NK-92 (cell line): ENCODE results near the gene ZNF577.

ENCODE experiments used
- DNase-seq: peaks from one replicate; lab custom pipeline; 2025; ENCODE audit not compliant: unreplicated experiment; lab: John Stamatoyannopoulos, UW

The ZNF577 gene

DNA sequence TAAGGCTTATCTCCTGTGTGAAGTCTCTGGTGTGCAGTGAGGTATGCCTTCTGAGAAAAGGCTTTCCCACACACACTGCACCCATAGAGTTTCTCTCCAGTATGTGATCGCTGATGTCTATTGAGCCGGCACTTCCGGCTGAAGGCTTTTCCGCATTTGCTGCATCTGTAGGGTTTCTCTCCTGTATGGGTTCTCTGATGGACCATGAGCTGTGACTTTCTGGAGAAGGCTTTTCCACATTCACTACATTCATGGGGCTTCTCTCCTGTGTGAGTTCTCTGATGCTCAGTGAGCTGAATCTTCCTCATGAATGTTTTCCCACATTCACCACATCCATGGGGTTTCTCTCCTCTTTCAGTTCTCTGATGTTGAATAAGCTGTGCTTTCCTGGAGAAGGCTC lies 14.7 kb downstream of the ZNF577 start:
- no peak for DNase-seq

DNA sequence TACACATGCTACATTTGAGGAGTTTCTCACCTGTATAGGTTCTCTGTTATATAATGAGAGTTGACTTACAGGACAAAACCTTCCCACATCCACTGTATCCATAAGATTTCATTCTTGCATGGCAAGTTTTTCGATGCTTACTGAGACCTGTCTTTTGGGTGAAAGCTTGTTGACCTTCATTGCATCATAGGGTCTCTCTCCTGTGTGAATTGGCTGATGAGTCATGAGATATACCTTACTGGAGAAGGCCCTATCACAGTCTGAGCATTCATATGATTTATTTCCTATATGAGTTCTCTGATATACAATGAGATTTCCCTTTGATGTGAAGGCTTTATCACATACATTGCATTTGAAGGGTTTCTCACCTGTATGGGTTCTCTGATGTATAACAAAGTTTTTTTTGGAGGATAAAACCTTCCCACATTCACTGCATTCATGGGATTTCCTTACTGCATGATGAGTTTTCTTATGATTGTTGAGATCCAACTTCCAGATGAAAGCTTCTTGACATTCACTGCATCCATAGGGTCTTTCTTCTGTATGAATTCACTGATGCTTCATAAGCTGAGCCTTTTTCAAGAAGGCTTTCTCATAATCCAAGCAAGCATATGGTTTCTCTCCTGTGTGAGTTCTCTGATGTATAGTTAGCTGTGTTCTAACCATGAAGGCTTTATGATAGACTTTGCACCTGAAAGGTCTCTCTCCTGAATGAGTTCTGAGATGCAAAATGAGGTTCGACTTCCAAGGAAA lies 25.7 kb downstream of the ZNF577 start:
- DNase-seq = no peak

DNA sequence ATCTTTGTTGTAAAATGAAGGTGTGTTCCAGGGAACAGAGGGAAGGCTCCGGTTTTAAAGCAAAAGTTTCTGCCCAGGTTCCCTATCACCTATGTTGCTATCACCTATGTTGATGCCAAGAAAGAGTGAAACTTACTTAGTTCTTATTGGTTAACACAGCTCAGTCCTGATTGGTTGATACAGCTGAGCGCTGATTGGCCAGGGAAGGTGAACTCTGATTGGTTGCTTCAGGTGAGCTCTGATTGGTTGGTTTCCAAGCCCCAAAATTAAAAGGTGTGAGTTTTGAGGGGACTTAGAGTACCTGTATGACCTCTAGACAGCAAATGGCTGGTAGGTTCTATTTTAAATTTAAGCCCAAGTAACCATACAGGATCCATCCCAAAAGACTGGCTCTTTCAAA lies 50.6 kb downstream of the ZNF577 start:
- no peak for DNase-seq

DNA sequence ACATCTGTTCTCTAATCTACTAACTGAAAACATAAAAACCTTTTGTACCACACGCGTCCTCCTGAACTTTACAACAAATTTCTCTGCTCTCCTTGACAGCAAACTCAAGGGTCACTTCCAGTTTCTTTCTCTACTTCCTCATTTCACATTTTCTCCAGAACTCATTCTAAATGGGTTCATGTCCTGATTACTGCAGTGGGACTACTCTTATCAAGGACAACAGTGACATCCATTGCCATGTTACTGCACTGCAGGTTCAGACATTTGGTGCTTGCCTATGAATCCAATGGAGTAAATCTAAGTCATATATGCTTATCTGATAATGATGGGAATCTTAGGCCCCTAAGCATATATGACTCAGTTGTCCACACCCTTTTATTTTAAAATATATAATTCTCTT lies 57.5 kb downstream of the ZNF577 start:
- no peak for DNase-seq

DNA sequence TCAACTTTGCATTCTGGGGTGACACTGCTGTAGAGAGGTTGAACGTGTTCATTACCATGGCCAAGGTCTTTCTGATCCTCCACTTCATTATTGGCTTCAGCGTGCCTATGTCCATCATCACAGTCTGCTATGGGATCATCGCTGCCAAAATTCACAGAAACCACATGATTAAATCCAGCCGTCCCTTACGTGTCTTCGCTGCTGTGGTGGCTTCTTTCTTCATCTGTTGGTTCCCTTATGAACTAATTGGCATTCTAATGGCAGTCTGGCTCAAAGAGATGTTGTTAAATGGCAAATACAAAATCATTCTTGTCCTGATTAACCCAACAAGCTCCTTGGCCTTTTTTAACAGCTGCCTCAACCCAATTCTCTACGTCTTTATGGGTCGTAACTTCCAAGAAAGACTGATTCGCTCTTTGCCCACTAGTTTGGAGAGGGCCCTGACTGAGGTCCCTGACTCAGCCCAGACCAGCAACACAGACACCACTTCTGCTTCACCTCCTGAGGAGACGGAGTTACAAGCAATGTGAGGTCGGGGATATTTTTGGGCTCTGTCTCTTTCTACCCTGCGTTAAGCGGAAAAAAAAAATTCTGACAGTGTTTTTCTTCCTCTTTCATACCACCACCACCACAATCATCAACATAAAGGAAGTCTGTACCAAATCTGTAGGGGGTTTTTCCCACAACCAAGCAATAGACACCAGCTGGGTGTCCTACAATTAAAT lies 63.3 kb downstream of the ZNF577 start:
- no peak for DNase-seq

DNA sequence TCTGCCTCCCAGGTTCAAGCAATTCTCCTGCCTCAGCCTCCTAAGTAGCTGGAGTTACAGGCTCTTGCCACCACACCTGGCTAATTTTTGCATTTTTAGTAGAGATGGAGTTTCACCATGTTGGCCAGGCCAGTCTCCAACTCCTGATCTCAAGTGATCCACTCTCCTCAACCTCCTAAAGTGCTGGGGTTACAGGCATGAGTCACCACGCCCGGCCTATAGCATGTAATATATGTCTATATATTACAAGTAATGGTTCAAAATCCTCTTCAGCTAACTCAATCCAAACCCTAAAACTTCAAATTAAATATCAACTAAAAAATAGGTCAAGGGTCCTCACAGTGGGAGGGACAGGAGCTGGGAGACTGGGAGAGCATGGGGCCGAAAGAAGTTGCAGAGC lies 64.8 kb downstream of the ZNF577 start:
- DNase-seq = no peak

DNA sequence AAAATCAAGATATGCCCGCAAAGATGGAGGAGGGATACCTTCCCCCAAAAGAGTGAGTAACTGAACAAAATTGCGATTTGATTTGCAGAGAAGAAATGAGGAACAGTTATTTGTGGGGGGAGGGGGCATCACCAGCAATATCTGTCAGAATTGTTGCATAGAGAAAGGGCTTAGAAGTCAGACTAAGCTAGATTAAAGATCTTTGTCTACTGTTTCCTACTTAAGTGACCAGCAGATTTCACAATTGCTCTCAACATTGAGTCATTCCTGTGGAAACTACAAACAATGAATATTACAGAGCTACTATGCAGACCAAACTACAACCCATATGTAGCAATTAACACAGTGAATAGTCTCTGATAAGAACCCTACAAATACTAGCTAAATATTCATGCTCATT lies 65.4 kb downstream of the ZNF577 start:
- no peak for DNase-seq

GRCh38 chr19:51821921-51822320 lies 65.8 kb downstream of the ZNF577 start:
- DNase-seq = no peak

DNA sequence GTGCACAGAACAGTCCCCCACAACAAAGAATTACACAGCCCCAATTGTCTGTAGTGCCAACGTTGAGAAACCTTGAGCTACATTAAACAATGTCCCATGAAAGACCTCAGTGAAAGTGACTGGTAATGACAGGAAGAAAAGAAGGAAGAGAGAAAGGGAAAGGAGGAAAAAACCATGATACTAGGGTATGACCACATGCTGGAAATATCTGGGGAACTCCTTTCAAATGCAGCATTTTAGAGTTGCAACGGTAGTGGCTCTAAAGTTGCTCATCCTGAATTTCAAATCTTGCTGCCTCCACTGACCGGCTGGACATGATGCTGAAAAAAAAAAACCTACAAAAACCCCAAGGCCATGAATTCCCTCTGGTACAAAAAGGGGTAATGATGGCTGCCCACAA lies 66.3 kb downstream of the ZNF577 start:
- no peak for DNase-seq
